GM23248 (cell line): ENCODE measurements around the gene HOXA4.

Experiments used
- EZH2 ChIP-seq: fragments of 200-600 bp; sonication (generic); IDR thresholded peaks from 2 replicates; pipeline ENCODE4 v1.6.1; 2018; ENCODE audit warnings: antibody characterized with exemption, mild to moderate bottlenecking; ENCODE audit not compliant: insufficient read depth, poor library complexity, severe bottlenecking
- EZH2phosphoT487 ChIP-seq: fragments of 200-600 bp; sonication (generic); IDR thresholded peaks from 2 replicates; pipeline ENCODE4 v1.6.1; 2018; ENCODE audit warnings: antibody characterized with exemption, moderate library complexity, mild to moderate bottlenecking, low read depth; ENCODE audit not compliant: insufficient read depth

DNA sequence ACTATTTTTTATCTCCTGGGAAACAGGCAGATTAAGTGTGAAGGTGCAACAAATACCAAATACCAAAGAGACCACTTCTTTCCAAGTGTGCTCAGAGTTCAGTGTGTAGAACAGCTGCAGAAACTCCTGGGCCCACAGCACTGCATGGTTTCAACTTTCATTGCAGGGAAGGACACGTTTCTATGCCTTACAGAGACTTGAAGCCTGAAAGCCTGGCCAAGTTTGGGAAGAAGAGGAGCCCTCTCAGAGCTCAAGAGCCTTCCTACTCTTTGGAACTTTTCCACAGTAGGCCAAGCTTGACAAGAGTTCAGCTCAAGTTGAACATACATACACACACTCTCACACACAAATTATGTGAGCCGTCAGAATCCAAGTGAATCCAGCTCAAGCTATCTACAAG, 2.5 kb downstream of the HOXA4 start:
- no peak for TF ChIP-seq EZH2
- no peak for TF ChIP-seq EZH2phosphoT487
